OCI-LY7 (cell line): ENCODE data around the gene WEE1. TPM values are rescaled to one million over a fixed set of nuclear protein-coding genes. Genes with fewer than 3 reads are reported as not detected.

Source experiments
- BruUV-seq: library from RNA; stranded (reverse); fragments of 400-500 nt; replicated peaks from 2 replicates; lab custom pipeline; 2021; lab: Mats Ljungman, UMichigan
- CTCF ChIA-PET: fragments of 300-600 bp; sonication (Branson Sonifier 250); formaldehyde crosslinking; loops from one replicate; lab custom pipeline; 2022; ENCODE audit warnings: antibody characterized with exemption; ENCODE audit not compliant: unreplicated experiment; lab: Charles Lee
- POLR2A ChIA-PET: fragments of 300-600 bp; sonication (Branson Sonifier 250); formaldehyde crosslinking; loops from one replicate; lab custom pipeline; 2022; ENCODE audit warnings: antibody characterized with exemption; lab: Charles Lee
- DNase-seq: peaks from one replicate; pipeline ENCODE4 v3.0.0-alpha.2; 2015; ENCODE audit warnings: low spot score
- H2AFZ ChIP-seq: fragments of 200-600 bp; sonication (generic), shearing (Covaris generic); 2 replicates; pipeline ENCODE4 v1.6.1; 2014; ENCODE audit warnings: mild to moderate bottlenecking, antibody characterized with exemption, low read length, moderate library complexity
- H3K27ac ChIP-seq: fragments of 200-600 bp; sonication (generic); 2 replicates; pipeline ENCODE4 v1.5.1; 2014; ENCODE audit warnings: mixed run types, low read depth, mild to moderate bottlenecking, moderate library complexity, low read length, inconsistent platforms; ENCODE audit not compliant: poor library complexity, severe bottlenecking
- H3K36me3 ChIP-seq: fragments of 200-600 bp; sonication (generic); 2 replicates; pipeline ENCODE4 v1.6.1; 2014; ENCODE audit warnings: mild to moderate bottlenecking, antibody characterized with exemption, low read length, moderate library complexity, mixed read lengths; ENCODE audit not compliant: insufficient read depth
- H3K4me1 ChIP-seq: fragments of 200-600 bp; sonication (generic); 2 replicates; pipeline ENCODE4 v1.5.1; 2014; ENCODE audit warnings: mild to moderate bottlenecking, low read length; ENCODE audit not compliant: insufficient read depth, poor library complexity, severe bottlenecking
- H3K4me2 ChIP-seq: fragments of 200-600 bp; sonication (generic); 2 replicates; pipeline ENCODE4 v1.6.1; 2014; ENCODE audit warnings: mild to moderate bottlenecking, low read length
- H3K4me3 ChIP-seq: fragments of 200-600 bp; sonication (generic); 2 replicates; pipeline ENCODE4 v1.5.1; 2014; ENCODE audit warnings: mild to moderate bottlenecking, low read depth, low read length; ENCODE audit not compliant: poor library complexity, severe bottlenecking
- H3K79me2 ChIP-seq: fragments of 200-600 bp; sonication (generic); 2 replicates; pipeline ENCODE4 v1.6.1; 2016; ENCODE audit warnings: low read depth, mild to moderate bottlenecking, low read length, moderate library complexity, mixed read lengths; ENCODE audit not compliant: insufficient read depth
- H3K9me2 ChIP-seq: fragments of 200-600 bp; sonication (generic); 2 replicates; pipeline ENCODE4 v1.6.1; 2016; ENCODE audit warnings: mild to moderate bottlenecking, low read length, mixed read lengths; ENCODE audit not compliant: insufficient read depth
- H3K9me3 ChIP-seq: fragments of 200-600 bp; sonication (generic); 2 replicates; pipeline ENCODE4 v1.6.1; 2014; ENCODE audit warnings: mild to moderate bottlenecking, mixed run types, low read length, mixed read lengths
- H4K20me1 ChIP-seq: fragments of 200-600 bp; sonication (generic); 2 replicates; pipeline ENCODE4 v1.6.1; 2014; ENCODE audit warnings: mild to moderate bottlenecking, antibody characterized with exemption, low read length, moderate library complexity, mixed read lengths; ENCODE audit not compliant: insufficient read depth
- CTCF ChIP-seq: fragments of 200-600 bp; sonication (generic); conservative IDR thresholded peaks from 2 replicates; pipeline ENCODE4 v1.5.1; 2014; ENCODE audit warnings: mild to moderate bottlenecking, antibody characterized with exemption, low read length, moderate library complexity, mixed read lengths
- EZH2phosphoT487 ChIP-seq: fragments of 200-600 bp; sonication (generic); IDR thresholded peaks from 2 replicates; pipeline ENCODE4 v1.6.1; 2018; ENCODE audit warnings: low read depth, borderline replicate concordance, mild to moderate bottlenecking, mixed run types, antibody characterized with exemption, low read length, moderate library complexity, mixed read lengths
- intact Hi-C: fragments of 100-400 bp; cut with micrococcal nuclease; formaldehyde crosslinking; loops from one replicate; pipeline ENCODE4 v1.10.0; 2022; ENCODE audit not compliant: unreplicated experiment
- total RNA-seq, 2 experiments: library from RNA; depleted of rRNA in 1 of 2; stranded (reverse); fragments of >200 nt in 1 of 2; shearing (Covaris generic) in 1 of 2; gene quantifications; 2 replicates each; pipeline ENCODE4 v1.2.3, GENCODE V29; 2014 to 2022

WEE1 gene
- total RNA-seq, 2 experiments from 2014 or later = 147 to 216 TPM

- peaks cover 94% of the 10 kb centered on the region for H3K4me1 ChIP-seq
- DNase-seq = no peak
- TF ChIP-seq EZH2phosphoT487 (no peak), CTCF (no peak)
- H4K20me1 ChIP-seq = no peaks in the 10 kb centered on the region
- peak overlapping the region; percentile 75; the same call in 1 of the 2 replicates for H2AFZ ChIP-seq
- intact Hi-C loops = no loop called here
- peaks cover 18% of the 10 kb centered on the region; the same call in 1 of the 2 replicates for H3K79me2 ChIP-seq
- BruUV-seq = no TSS peak
- peak overlapping the region; percentile 99 for H3K27ac ChIP-seq
- ChIA-PET CTCF (no interaction called here), POLR2A (interaction anchor here (0.7 to 18.5 kb wide), 16 partner anchors 8 to 297 kb away, joined by 3 to 509 read pairs (median 3); partner anchors contain the start of genes WEE1 and ZNF143)
- H3K36me3 ChIP-seq = no peaks in the 10 kb centered on the region
- no peaks in the 10 kb centered on the region for H3K9me2 ChIP-seq
- peak overlapping the region; percentile 25 for H3K4me2 ChIP-seq
- no peaks in the 10 kb centered on the region for H3K9me3 ChIP-seq
- H3K4me3 ChIP-seq = no peak overlapping the region
Observed at GRCh38 chr11:9604134-9604533, 30.7 kb downstream of the WEE1 start.

- no peak overlapping the region for H3K27ac ChIP-seq
- H3K4me3 ChIP-seq = no peak overlapping the region
- no peaks in the 10 kb centered on the region for H4K20me1 ChIP-seq
- no peaks in the 10 kb centered on the region for H3K36me3 ChIP-seq
- no peaks in the 10 kb centered on the region for H3K9me3 ChIP-seq
- 0 out of 2 replicates have a peak overlapping the region, but pooled peaks have one; percentile 2 for H3K4me2 ChIP-seq
- no peak overlapping the region for H2AFZ ChIP-seq
- DNase-seq = no peak
- POLR2A ChIA-PET = interaction anchor here (0.6 to 9.8 kb wide), 4 partner anchors 7 to 127 kb away, joined by 3 to 239 read pairs (median 4); no protein-coding TSS in a partner anchor
- H3K9me2 ChIP-seq = no peaks in the 10 kb centered on the region
- TF ChIP-seq CTCF (no peak), EZH2phosphoT487 (no peak)
- CTCF ChIA-PET = no interaction called here
- H3K4me1 ChIP-seq = peaks cover 95% of the 10 kb centered on the region
- intact Hi-C loops = no loop called here
- H3K79me2 ChIP-seq = peaks cover 4% of the 10 kb centered on the region; the same call in 1 of the 2 replicates
- BruUV-seq = no TSS peak
Observed at GRCh38 chr11:9605742-9606141, 32.3 kb downstream of the WEE1 start.

- peak overlapping the region; percentile 54 for H3K27ac ChIP-seq
- no TSS peak for BruUV-seq
- ChIA-PET CTCF (no interaction called here), POLR2A (interaction anchor here (0.5 to 9.8 kb wide), 6 partner anchors 9 to 217 kb away, joined by 3 to 239 read pairs (median 4); no protein-coding TSS in a partner anchor)
- intact Hi-C loops = no loop called here
- H4K20me1 ChIP-seq = no peaks in the 10 kb centered on the region
- no peaks in the 10 kb centered on the region; the same call in 1 of the 2 replicates for H3K79me2 ChIP-seq
- peak overlapping the region; percentile 66; the same call in 1 of the 2 replicates for H2AFZ ChIP-seq
- peaks cover 96% of the 10 kb centered on the region for H3K4me1 ChIP-seq
- TF ChIP-seq EZH2phosphoT487 (no peak), CTCF (peak; percentile 68)
- no peak overlapping the region for H3K4me3 ChIP-seq
- no peaks in the 10 kb centered on the region for H3K9me2 ChIP-seq
- no peaks in the 10 kb centered on the region for H3K36me3 ChIP-seq
- H3K4me2 ChIP-seq = peak overlapping the region; percentile 45
- DNase-seq = peak; percentile 57
- H3K9me3 ChIP-seq = no peaks in the 10 kb centered on the region
Observed at GRCh38 chr11:9606809-9607510, 33.5 kb downstream of the WEE1 start.
